Measurements from ENCODE around the gene CCL4L2.
"Not testable (repeated sequence)": the region's sequence is repeated elsewhere in the genome, so short reads cannot be mapped to it uniquely, and the experiment has no call there.

The CCL4L2 gene

DNA sequence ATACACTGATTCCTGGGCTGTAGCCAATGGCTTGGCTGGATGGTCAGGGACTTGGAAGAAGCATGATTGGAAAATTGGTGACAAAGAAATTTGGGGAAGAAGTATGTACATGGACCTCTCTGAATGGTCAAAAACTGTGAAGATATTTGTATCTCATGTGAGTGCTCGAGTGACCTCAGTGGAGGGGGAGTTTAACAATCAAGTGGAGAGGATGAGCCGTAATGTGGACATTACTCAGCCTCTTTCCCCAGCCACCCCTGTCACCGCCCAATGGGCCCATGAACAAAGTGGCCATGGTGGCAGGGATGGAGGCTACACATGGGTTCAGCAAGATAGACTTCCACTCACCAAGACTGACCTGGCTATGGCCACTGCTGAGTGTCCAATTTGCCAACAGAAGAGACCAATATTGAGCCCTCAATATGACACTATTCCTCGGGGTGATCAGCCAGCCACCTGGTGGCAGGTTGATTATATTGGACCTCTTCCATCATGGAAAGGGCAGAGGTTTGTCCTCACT is 10.8 kb downstream of the CCL4L2 start:
- DNase-seq, result not testable (repeated sequence)

DNA sequence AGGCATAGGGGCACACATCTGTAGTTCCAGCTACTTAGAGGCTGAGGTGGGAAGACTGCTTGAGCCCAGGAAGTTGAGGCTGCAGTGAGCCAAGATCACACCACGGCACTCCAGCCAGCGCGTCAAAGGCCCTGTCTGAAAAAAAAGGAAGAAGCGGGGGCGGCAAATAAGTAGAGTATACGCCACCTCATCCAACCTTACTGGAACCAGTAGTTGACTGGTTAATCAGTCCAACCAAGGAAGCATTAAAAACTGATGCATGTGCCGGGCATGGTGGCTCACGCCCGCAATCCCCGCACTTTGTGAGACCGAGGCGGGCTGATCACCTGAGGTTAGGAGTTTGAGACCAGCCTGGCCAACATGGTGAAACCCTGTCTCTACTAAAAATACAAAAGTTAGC is 12.1 kb downstream of the CCL4L2 start:
- DNase-seq, result not testable (repeated sequence)

DNA sequence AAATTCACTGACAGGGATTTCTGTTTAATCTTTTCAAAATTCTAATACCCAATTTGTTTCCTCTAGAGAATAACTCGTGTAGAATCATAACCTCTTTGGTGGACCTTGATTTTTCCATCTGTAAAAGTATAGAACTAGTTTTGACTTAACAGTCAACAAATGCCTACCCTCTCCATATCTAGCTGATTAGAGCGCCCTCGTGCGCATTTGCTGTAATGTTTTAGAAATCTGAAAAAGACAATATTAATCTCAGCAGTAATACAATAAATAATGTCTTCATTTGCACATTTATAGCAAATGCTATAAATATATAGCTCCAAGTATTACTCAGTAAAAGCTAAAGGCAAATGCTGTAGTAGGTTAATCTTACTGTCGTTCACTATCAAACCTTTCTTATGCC is 18.8 kb downstream of the CCL4L2 start:
- DNase-seq, result not testable (repeated sequence)

DNA sequence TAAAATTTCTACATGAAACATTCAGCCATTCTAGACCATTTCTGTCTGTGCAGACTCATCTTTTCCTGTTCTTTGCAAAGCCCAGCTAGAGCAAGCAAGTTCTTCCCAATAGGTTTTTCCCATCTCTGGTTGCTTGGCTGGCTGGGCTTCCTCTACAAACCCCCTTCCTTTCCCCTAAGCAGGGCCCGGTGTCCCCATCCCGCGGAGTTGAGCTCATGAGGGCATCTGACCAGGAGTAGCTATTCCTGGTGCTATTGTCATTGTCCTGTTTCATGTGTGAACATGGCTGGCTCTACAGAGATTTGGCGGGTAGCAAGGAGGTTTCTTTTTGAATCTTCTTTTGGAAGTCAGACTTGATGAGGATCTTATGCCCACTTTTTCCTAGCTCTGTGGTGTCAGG is 31.2 kb downstream of the CCL4L2 start:
- DNase-seq, result not testable (repeated sequence)

All from SHP77 (cell line).